H9 (cell line): ENCODE data around the gene PIAS1. TPM values are rescaled to one million over a fixed set of nuclear protein-coding genes. Genes with fewer than 3 reads are reported as not detected.

Experiments
- DNase-seq: peaks from one replicate; pipeline ENCODE4 v3.0.0-alpha.2; 2017
- H2AFZ ChIP-seq: one replicate; pipeline ENCODE4 v1.6.1; 2013; ENCODE audit warnings: mild to moderate bottlenecking, low read length, control low read depth, moderate library complexity
- H2AK5ac ChIP-seq: 2 replicates; pipeline ENCODE4 v1.6.1; 2013; ENCODE audit warnings: low read length, control low read depth, mixed read lengths; ENCODE audit not compliant: insufficient read length
- H2BK120ac ChIP-seq: one replicate; pipeline ENCODE4 v1.6.1; 2013; ENCODE audit warnings: low read depth, mild to moderate bottlenecking, low read length, control low read depth, inconsistent platforms; ENCODE audit not compliant: poor library complexity, severe bottlenecking
- H2BK12ac ChIP-seq: 2 replicates; pipeline ENCODE4 v1.6.1; 2013; ENCODE audit warnings: low read length, control low read depth, mixed read lengths, low read depth; ENCODE audit not compliant: insufficient read length
- H2BK15ac ChIP-seq: 2 replicates; pipeline ENCODE4 v1.6.1; 2013; ENCODE audit warnings: low read depth, low read length, control low read depth
- H2BK20ac ChIP-seq: one replicate; pipeline ENCODE4 v1.6.1; 2013; ENCODE audit warnings: low read depth, mild to moderate bottlenecking, low read length, control low read depth, inconsistent platforms; ENCODE audit not compliant: poor library complexity, severe bottlenecking
- H2BK5ac ChIP-seq: 2 replicates; pipeline ENCODE4 v1.6.1; 2013; ENCODE audit warnings: low read length, control low read depth, mixed read lengths; ENCODE audit not compliant: insufficient read length
- H3K14ac ChIP-seq: 2 replicates; pipeline ENCODE4 v1.6.1; 2013; ENCODE audit warnings: low read length, control low read depth; ENCODE audit not compliant: insufficient read depth
- H3K18ac ChIP-seq: 2 replicates; pipeline ENCODE4 v1.6.1; 2013; ENCODE audit warnings: low read depth, mild to moderate bottlenecking, mixed read lengths, low read length, control low read depth; ENCODE audit not compliant: insufficient read length
- H3K23ac ChIP-seq: 2 replicates; pipeline ENCODE4 v1.6.1; 2013; ENCODE audit warnings: low read length, control low read depth, mixed read lengths, low read depth; ENCODE audit not compliant: insufficient read length
- H3K23me2 ChIP-seq: 2 replicates; pipeline ENCODE4 v1.6.1; 2013; ENCODE audit warnings: low read depth, mild to moderate bottlenecking, mixed read lengths, low read length, control low read depth; ENCODE audit not compliant: insufficient read length, poor library complexity, severe bottlenecking
- H3K27ac ChIP-seq: 2 replicates; pipeline ENCODE4 v1.5.1; 2013; ENCODE audit warnings: low read length, control low read depth, mixed read lengths, low read depth; ENCODE audit not compliant: insufficient read length
- H3K27me3 ChIP-seq: 2 replicates; pipeline ENCODE4 v1.6.1; 2013; ENCODE audit warnings: low read length, control low read depth, inconsistent platforms; ENCODE audit not compliant: insufficient read depth
- H3K4ac ChIP-seq: 2 replicates; pipeline ENCODE4 v1.6.1; 2013; ENCODE audit warnings: low read depth, mild to moderate bottlenecking, control low read depth, inconsistent platforms, low read length, moderate library complexity
- H3K4me1 ChIP-seq: 2 replicates; pipeline ENCODE4 v1.6.1; 2013; ENCODE audit warnings: low read length, control low read depth, inconsistent platforms; ENCODE audit not compliant: insufficient read depth
- H3K4me2 ChIP-seq: 2 replicates; pipeline ENCODE4 v1.6.1; 2013; ENCODE audit warnings: low read length, control low read depth, mixed read lengths; ENCODE audit not compliant: insufficient read length, insufficient read depth
- H3K56ac ChIP-seq: 2 replicates; pipeline ENCODE4 v1.6.1; 2013; ENCODE audit warnings: low read depth, mild to moderate bottlenecking, mixed read lengths, low read length, control low read depth; ENCODE audit not compliant: insufficient read length
- H3K79me1 ChIP-seq: 2 replicates; pipeline ENCODE4 v1.6.1; 2013; ENCODE audit warnings: low read depth, mild to moderate bottlenecking, moderate library complexity, low read length, control low read depth, inconsistent platforms; ENCODE audit not compliant: insufficient read depth, poor library complexity, severe bottlenecking
- H3K79me2 ChIP-seq: 2 replicates; pipeline ENCODE4 v1.6.1; 2013; ENCODE audit warnings: low read length, control low read depth, inconsistent platforms; ENCODE audit not compliant: insufficient read depth
- H3K9ac ChIP-seq: 2 replicates; pipeline ENCODE4 v1.6.1; 2013; ENCODE audit warnings: low read length, control low read depth, mixed read lengths; ENCODE audit not compliant: insufficient read length; ENCODE audit errors: extremely low read depth
- H3K9me3 ChIP-seq: one replicate; pipeline ENCODE4 v1.6.1; 2013; ENCODE audit warnings: low read depth, low read length, inconsistent platforms; ENCODE audit not compliant: control insufficient read depth
- H3T11ph ChIP-seq: one replicate; pipeline ENCODE4 v1.6.1; 2013; ENCODE audit warnings: mild to moderate bottlenecking, low read length, control low read depth, inconsistent platforms
- H4K20me1 ChIP-seq: one replicate; pipeline ENCODE4 v1.6.1; 2013; ENCODE audit not compliant: control insufficient read depth, insufficient read length, insufficient read depth
- H4K5ac ChIP-seq: 2 replicates; pipeline ENCODE4 v1.6.1; 2013; ENCODE audit warnings: low read depth, mild to moderate bottlenecking, mixed read lengths, low read length, control low read depth; ENCODE audit not compliant: insufficient read length
- H4K8ac ChIP-seq: replicated peaks from 2 replicates; pipeline ENCODE4 v1.6.1; 2013; ENCODE audit warnings: low read length, control low read depth, mixed read lengths, low read depth; ENCODE audit not compliant: insufficient read length
- H4K91ac ChIP-seq: 2 replicates; pipeline ENCODE4 v1.6.1; 2013; ENCODE audit warnings: low read depth, mild to moderate bottlenecking, moderate library complexity, mixed read lengths, low read length, control low read depth; ENCODE audit not compliant: insufficient read length
- H3K27ac Mint-ChIP-seq, 3 experiments: 2 replicates in 2 of 3; 3 replicates in 1 of 3; pipeline ENCODE4 v1.8.0; 2020 to 2021; ENCODE audit warnings: mixed read lengths in 3 of 3, mild to moderate bottlenecking in 1 of 3, moderate library complexity in 1 of 3
- H3K27me3 Mint-ChIP-seq: 2 replicates; pipeline ENCODE4 v1.8.0; 2021; ENCODE audit warnings: low read depth, mild to moderate bottlenecking, moderate library complexity, mixed read lengths
- H3K36me3 Mint-ChIP-seq, 3 experiments: 2 replicates in 2 of 3; 3 replicates in 1 of 3; pipeline ENCODE4 v1.8.0; 2020 to 2021; ENCODE audit warnings: low read depth in 3 of 3, mixed read lengths in 3 of 3; ENCODE audit not compliant: insufficient read depth in 1 of 3
- H3K4me1 Mint-ChIP-seq, 2 experiments: 2 replicates each; pipeline ENCODE4 v1.8.0; 2020; ENCODE audit warnings: mixed read lengths in 2 of 2
- H3K4me3 Mint-ChIP-seq, 2 experiments: 2 replicates in 1 of 2; 3 replicates in 1 of 2; pipeline ENCODE4 v1.8.0; 2020 to 2021; ENCODE audit warnings: mild to moderate bottlenecking in 2 of 2, mixed read lengths in 2 of 2, moderate library complexity in 1 of 2
- H3K9me3 Mint-ChIP-seq, 2 experiments: 2 replicates in 1 of 2; 3 replicates in 1 of 2; pipeline ENCODE4 v1.8.0; 2020; ENCODE audit warnings: mild to moderate bottlenecking in 2 of 2, mixed read lengths in 2 of 2, moderate library complexity in 1 of 2
- CTCF ChIP-seq: fragments of 200-600 bp; sonication (generic); conservative IDR thresholded peaks from 3 replicates; pipeline ENCODE4 v1.8.0; 2021; ENCODE audit warnings: antibody characterized with exemption, mild to moderate bottlenecking
- WGBS: extraction: QIAGEN DNeasy Blood & Tissue Kit; methylation state at CpG from one replicate; pipeline ENCODE4 v1.1.7; 2013; ENCODE audit warnings: missing lambda C conversion rate, low lambda C conversion rate, mixed read lengths; ENCODE audit not compliant: insufficient read length; ENCODE audit errors: extremely low coverage; 5-methylcytosine and 5-hydroxymethylcytosine counted together
- total RNA-seq: library from RNA; stranded (reverse); gene quantifications from 2 replicates; pipeline ENCODE4 v1.2.1, GENCODE V29; 2021

PIAS1 gene
- total RNA-seq, 1 experiment from 2014 or later = 31.1 TPM

GRCh38 chr15:68063606-68064005 is 9.5 kb downstream of the PIAS1 start:
- Histone ChIP-seq H2AFZ (no peak overlapping the region), H4K20me1 (no peaks in the 10 kb centered on the region), H4K91ac (no peak overlapping the region), H3K23me2 (no peaks in the 10 kb centered on the region), H3K14ac (no peak overlapping the region), H2AK5ac (no peak overlapping the region), H3K79me1 (peaks cover 10% of the 10 kb centered on the region), H2BK20ac (no peak overlapping the region), H2BK12ac (no peak overlapping the region), H2BK120ac (no peak overlapping the region), H3K4me2 (no peak overlapping the region), H2BK5ac (no peak overlapping the region), H3K27ac (no peak overlapping the region), H3K9me3 (no peaks in the 10 kb centered on the region), H3K4ac (no peak overlapping the region), H3K79me2 (peaks cover 4% of the 10 kb centered on the region; the same call in 1 of the 2 replicates), H3K27me3 (no peaks in the 10 kb centered on the region), H3K18ac (no peak overlapping the region), H2BK15ac (no peak overlapping the region), H3K4me1 (no peaks in the 10 kb centered on the region; the same call in 1 of the 2 replicates), H4K8ac (no peak overlapping the region), H3T11ph (no peak overlapping the region), H3K23ac (no peak overlapping the region), H4K5ac (no peak overlapping the region), H3K9ac (no peak overlapping the region), H3K56ac (no peak overlapping the region)
- Mint-ChIP-seq H3K4me1 (peaks cover 22% of the 10 kb centered on the region in 2 experiments), H3K27me3 (no peaks in the 10 kb centered on the region), H3K36me3 (peaks cover 0 to 10% (median 0%) of the 10 kb centered on the region in 3 experiments; a peak in 4 of 7 replicates), H3K4me3 (no peak overlapping the region), H3K9me3 (no peaks in the 10 kb centered on the region), H3K27ac (no peak overlapping the region)
- no CpG with 5 or more reads among the region's 3 CpGs for WGBS
- DNase-seq = no peak
- no peak for TF ChIP-seq CTCF
